CD4-positive, alpha-beta T cell treated with Interleukin-17A for 4 hours (primary cell): ENCODE measurements around the gene TM9SF4.

ENCODE experiments used
- DNase-seq: peaks from one replicate; pipeline ENCODE4 v3.0.0-alpha.2; 2020; ENCODE audit warnings: mixed read lengths

TM9SF4 gene

GRCh38 chr20:32213870-32214269 lies 104.4 kb downstream of the TM9SF4 start:
- no peak for DNase-seq

- no peak for DNase-seq
Measured at GRCh38 chr20:32215147-32215546, 105.6 kb downstream of the TM9SF4 start.

GRCh38 chr20:32215729-32216128 lies 106.2 kb downstream of the TM9SF4 start:
- no peak for DNase-seq

DNA sequence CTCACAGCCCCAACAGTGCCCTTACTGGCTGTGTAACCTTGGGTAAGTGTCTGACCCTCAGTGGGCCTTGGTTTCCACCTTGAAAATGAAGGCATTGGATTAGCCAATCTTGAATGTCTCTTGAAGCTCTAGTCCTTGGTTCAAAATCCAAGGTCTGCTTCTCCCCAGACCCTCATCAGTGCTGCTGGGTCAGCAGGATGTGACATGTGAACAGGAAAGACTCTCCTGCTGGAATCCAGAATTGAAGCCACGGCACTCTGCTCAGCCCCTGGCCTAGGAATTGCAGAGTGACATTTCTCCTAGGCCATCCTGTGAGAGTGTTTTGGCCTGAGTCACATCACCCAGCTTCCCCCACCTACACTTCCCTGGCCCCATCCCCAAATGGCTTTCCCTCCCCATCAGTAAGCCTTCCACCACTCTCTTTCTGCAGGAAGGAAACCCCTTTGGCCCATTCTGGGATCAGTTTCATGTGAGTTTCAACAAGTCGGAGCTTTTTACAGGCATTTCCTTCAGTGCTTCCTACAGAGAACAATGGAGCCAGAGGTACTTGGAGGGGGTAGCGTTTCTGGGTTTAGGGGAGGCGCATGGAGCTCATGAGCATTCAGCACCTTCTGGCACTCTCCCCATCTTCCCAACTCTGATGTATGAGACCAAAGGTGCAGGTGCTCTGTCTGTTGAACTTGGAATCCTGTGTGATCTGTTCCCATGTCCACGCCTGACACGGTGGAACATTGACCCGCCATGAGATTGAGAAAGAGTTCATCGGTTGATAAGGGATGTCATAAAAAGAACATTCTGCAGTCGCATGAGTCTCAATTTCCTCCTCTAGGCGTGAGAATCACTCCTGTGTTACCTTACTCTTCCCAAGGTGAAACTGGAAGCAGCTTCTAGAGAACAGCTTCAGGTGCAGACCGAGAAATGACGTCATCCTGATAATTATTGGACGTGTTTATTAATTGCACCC lies 106.9 kb downstream of the TM9SF4 start:
- no peak for DNase-seq
